ENCODE results near the gene FEV.

FEV gene

DNA sequence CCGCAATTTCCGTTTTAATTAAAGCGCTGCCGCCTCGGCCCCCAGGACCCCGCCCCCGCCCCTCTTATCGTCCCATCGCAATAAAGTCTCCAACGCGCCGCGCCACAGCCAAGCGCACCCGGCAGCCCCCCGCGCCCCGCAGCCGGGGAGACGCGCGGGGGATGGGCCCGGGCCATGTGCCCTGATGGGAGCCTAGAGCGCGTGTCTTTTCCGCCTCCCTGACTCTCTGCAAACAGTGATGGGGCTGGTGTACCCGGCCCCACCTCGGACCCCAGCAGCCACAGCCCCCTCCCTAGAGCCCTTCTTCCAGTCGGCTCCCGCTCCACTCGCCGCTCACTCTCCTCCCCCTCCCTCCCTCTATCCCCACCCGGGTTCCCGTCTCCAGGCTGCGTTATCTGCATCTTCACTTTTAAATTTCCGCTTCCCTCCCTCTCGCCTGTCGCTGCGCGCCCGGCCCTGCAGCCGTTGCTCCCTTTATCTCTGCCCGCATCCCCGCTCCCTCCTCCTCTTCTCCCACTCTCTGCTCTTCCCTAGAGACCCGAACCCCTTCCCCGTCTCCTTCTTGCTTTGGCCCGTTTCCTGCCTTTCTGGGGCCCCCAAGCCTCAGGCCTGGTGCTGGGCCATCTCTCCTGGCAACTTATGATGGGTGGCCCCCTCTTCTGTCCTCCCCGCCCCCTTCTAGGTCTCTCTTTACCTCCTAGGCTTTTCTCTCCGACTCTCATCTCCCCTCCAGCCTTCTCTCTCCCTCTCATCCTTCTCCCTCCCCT, 524 bp upstream of the FEV start:
- no peak for DNase-seq
- H3K4me3 ChIP-seq (ENCODE audit: low read depth in 1 of 2, low read length in 2 of 2): no peak overlapping the region
- TF ChIP-seq EZH2 (IDR thresholded peaks at IDR 0.05; ENCODE audit: borderline replicate concordance, low read depth, low read length, severe bottlenecking): no peak
- TF ChIP-seq, protein P1, sequence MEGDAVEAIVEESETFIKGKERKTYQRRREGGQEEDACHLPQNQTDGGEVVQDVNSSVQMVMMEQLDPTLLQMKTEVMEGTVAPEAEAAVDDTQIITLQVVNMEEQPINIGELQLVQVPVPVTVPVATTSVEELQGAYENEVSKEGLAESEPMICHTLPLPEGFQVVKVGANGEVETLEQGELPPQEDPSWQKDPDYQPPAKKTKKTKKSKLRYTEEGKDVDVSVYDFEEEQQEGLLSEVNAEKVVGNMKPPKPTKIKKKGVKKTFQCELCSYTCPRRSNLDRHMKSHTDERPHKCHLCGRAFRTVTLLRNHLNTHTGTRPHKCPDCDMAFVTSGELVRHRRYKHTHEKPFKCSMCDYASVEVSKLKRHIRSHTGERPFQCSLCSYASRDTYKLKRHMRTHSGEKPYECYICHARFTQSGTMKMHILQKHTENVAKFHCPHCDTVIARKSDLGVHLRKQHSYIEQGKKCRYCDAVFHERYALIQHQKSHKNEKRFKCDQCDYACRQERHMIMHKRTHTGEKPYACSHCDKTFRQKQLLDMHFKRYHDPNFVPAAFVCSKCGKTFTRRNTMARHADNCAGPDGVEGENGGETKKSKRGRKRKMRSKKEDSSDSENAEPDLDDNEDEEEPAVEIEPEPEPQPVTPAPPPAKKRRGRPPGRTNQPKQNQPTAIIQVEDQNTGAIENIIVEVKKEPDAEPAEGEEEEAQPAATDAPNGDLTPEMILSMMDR (IDR thresholded peaks at IDR 0.05; ENCODE audit: borderline replicate concordance, extremely low read depth, low read length, poor library complexity, severe bottlenecking): no peak

DNA sequence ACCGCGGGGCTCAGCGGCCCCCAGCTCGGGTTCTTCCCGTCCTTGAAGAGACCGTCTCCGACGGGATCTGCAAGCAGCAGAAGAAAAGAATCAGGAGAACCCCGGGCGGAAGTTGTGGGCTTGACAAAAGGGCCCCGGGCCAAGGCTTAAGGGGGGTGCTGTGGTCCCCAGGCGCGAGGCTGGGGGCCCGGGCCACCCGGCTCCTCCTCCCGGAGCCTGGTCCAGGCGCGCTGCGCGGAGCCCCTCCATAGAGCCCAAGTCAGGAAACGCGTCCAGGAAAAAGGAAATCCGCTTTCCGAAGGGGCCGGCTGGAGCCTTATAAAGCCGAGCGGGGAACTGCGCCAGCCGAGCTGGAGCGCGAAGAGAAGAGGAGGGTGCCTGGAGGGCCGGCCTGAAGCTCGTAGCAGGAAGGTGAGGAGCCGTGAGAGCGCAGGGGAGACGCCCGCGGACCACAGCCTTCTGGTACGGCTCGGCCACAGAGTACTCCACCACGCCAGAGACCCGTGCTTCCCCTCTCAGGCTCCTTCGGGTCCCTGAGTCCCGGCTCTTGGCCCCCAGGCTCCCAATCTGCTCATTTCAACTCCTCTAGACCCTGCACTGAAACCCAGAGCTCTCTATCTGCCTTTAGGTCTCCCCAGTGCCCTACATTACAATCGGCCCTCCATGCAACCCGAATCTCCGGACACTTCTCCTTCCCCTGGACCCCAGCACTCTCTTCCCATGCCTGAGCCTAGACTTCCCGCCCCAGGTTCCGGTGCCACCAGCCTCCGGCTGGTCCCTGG, 554 bp downstream of the FEV start:
- TF ChIP-seq EZH2 (IDR thresholded peaks at IDR 0.05; ENCODE audit: borderline replicate concordance, low read depth, low read length, severe bottlenecking): no peak
- TF ChIP-seq, protein P1 (IDR thresholded peaks at IDR 0.05; ENCODE audit: borderline replicate concordance, extremely low read depth, low read length, poor library complexity, severe bottlenecking): no peak
- H4K20me1 ChIP-seq (ENCODE audit: insufficient read depth, low read length): peaks cover 20% of the 10 kb centered on the region
- no peak overlapping the region for H2AFZ ChIP-seq (ENCODE audit: low read depth, low read length)
- no peak overlapping the region for H3K27ac ChIP-seq (ENCODE audit: low read length)
- no peak overlapping the region for H3K9ac ChIP-seq (ENCODE audit: low read depth, low read length)
- no peaks in the 10 kb centered on the region for H3K36me3 ChIP-seq (ENCODE audit: insufficient read depth, low read length)
- H3K4me1 ChIP-seq (ENCODE audit: insufficient read depth, low read length): peaks cover 8% of the 10 kb centered on the region
- no peak for ATAC-seq (ENCODE audit: insufficient read depth, low read depth)
- no peak overlapping the region for H3K4me3 ChIP-seq (ENCODE audit: low read depth in 1 of 2, low read length in 2 of 2)
- DNase-seq: no peak
- no peaks in the 10 kb centered on the region for H3K9me3 ChIP-seq (ENCODE audit: insufficient read depth, low read length, severe bottlenecking)
- H3K4me2 ChIP-seq (ENCODE audit: insufficient read depth, low read length): no peak overlapping the region
- no peaks in the 10 kb centered on the region for H3K79me2 ChIP-seq (ENCODE audit: insufficient read depth, low read length)
- peaks cover 56% of the 10 kb centered on the region for H3K27me3 ChIP-seq (ENCODE audit: insufficient read depth, low read length, poor library complexity)

More for the DNA sequence above, 524 bp upstream of the FEV start:
- Histone ChIP-seq H3K27ac (ENCODE audit: low read length) (no peak overlapping the region), H3K9me3 (ENCODE audit: insufficient read depth, low read length, severe bottlenecking) (no peaks in the 10 kb centered on the region), H4K20me1 (ENCODE audit: insufficient read depth, low read length) (peaks cover 21% of the 10 kb centered on the region), H3K4me2 (ENCODE audit: insufficient read depth, low read length) (peak overlapping the region; percentile 36), H3K79me2 (ENCODE audit: insufficient read depth, low read length) (no peaks in the 10 kb centered on the region), H3K9ac (ENCODE audit: low read depth, low read length) (no peak overlapping the region), H3K27me3 (ENCODE audit: insufficient read depth, low read length, poor library complexity) (peaks cover 57% of the 10 kb centered on the region), H3K36me3 (ENCODE audit: insufficient read depth, low read length) (no peaks in the 10 kb centered on the region), H3K4me1 (ENCODE audit: insufficient read depth, low read length) (no peaks in the 10 kb centered on the region), H2AFZ (ENCODE audit: low read depth, low read length) (no peak overlapping the region)
- peak; percentile 33; the same call in 1 of the 3 replicates for ATAC-seq (ENCODE audit: insufficient read depth, low read depth)

DNA sequence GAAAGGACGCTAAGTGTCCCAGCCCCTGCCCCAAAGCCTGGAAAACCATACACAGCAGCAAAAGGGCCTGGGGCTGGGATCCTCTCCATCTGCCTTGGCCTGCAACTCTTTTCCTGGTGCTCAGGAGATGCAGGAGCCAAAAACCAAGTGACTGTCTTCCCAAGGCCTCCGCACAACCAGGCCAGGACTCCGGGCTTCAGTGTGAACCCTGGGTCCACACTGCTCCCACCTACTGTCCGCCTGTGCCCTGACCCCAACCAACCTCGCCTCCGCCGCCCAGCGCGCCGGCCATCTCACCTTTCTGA, 1.1 kb downstream of the FEV start:
- H3K79me2 ChIP-seq (ENCODE audit: insufficient read depth, low read length): no peaks in the 10 kb centered on the region
- H3K9me3 ChIP-seq (ENCODE audit: insufficient read depth, low read length, severe bottlenecking): no peaks in the 10 kb centered on the region
- no peak overlapping the region for H3K4me3 ChIP-seq (ENCODE audit: low read depth in 1 of 2, low read length in 2 of 2)
- TF ChIP-seq EZH2 (IDR thresholded peaks at IDR 0.05; ENCODE audit: borderline replicate concordance, low read depth, low read length, severe bottlenecking): no peak
- TF ChIP-seq, protein P1 (IDR thresholded peaks at IDR 0.05; ENCODE audit: borderline replicate concordance, extremely low read depth, low read length, poor library complexity, severe bottlenecking): no peak
- peaks cover 17% of the 10 kb centered on the region for H4K20me1 ChIP-seq (ENCODE audit: insufficient read depth, low read length)
- ATAC-seq (ENCODE audit: insufficient read depth, low read depth) (no peak), DNase-seq (no peak)
- no peak overlapping the region for H3K4me2 ChIP-seq (ENCODE audit: insufficient read depth, low read length)
- no peak overlapping the region for H3K9ac ChIP-seq (ENCODE audit: low read depth, low read length)
- H3K27me3 ChIP-seq (ENCODE audit: insufficient read depth, low read length, poor library complexity): peaks cover 54% of the 10 kb centered on the region
- H3K4me1 ChIP-seq (ENCODE audit: insufficient read depth, low read length): peaks cover 8% of the 10 kb centered on the region
- no peak overlapping the region for H3K27ac ChIP-seq (ENCODE audit: low read length)
- no peaks in the 10 kb centered on the region for H3K36me3 ChIP-seq (ENCODE audit: insufficient read depth, low read length)
- H2AFZ ChIP-seq (ENCODE audit: low read depth, low read length): no peak overlapping the region

All from DND-41 (cell line).